Measurements from ENCODE around the gene DDIT4. TPM values are rescaled to one million over a fixed set of nuclear protein-coding genes. Genes with fewer than 3 reads are reported as not detected.

The DDIT4 gene
- total and polyA plus RNA-seq, 9 of the 15 experiments (the other 6 are each of a cell fraction or from before 2014, with no cell fraction given) = 8.2 to 675 (median 159) TPM

GRCh38 chr10:72316748-72317435 is 43.2 kb downstream of the DDIT4 start (continued):
- TF ChIP-seq, protein P1, sequence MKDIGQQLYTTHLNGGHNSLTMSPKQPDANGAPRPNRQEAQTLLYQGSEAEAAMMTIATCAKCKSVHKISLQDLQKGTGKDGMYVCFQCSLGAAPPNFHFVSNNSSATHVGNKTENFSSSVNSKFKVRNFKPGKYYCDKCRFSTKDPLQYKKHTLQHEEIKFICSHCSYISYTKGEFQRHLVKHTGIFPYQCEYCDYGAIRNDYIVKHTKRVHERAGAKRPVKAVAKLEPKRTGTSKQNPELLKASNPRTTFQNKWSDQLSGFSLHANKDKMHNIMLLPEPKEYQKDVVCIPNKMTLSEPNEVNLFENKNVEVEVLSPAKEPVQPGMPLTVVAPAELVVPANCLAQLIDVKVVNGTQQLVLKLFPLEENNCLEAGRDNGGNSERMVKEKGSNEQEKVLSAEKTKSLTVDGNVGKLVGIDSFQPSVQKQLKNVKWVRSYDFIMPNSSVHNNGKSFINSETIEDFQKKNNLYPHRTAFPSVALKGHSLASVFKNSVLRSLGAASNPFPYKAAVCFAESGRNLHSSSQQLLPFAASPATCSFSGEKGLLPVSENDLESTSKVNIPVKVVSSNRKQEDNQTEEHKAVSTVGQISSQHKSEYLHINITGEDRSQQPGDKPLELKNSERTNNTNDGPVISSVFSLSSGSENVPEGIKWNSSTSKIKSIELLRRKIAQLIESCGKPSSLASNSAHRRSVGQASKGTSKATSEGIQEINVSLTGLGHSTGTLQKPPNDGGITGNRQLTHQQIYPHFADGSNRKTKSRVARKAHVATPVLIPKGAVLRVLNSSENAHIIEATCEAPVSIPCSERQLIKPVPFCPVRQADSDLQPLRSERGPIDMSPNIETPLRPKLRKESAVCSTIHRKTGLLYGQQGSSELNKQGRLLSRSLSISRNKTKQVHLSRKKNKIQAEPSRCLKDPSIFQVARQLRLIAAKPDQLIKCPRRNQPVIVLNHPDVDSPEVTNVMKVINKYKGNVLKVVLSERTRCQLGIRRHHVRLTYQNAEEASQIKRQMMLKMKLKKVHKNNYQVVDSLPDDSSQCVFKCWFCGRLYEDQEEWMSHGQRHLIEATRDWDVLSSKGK (CRISPR knock-in tag; IDR thresholded peaks at IDR 0.05) = no peak
- TF ChIP-seq SMARCB1 (IDR thresholded peaks at IDR 0.05; ENCODE audit: insufficient read length, low read depth) (no peak), E2F5 (CRISPR knock-in tag; IDR thresholded peaks at IDR 0.05) (peak; percentile 78; the same call in 1 of the 2 replicates), WHSC1 (IDR thresholded peaks at IDR 0.05; ENCODE audit: low read length) (peak; percentile 50), NFXL1 (CRISPR knock-in tag; IDR thresholded peaks at IDR 0.05) (no peak), DACH1 (IDR thresholded peaks at IDR 0.05; ENCODE audit: partially characterized antibody) (no peak), ETV1 (tag; conservative IDR thresholded peaks at IDR 0.05; ENCODE audit: low read depth) (peak; percentile 93), ESRRB (CRISPR knock-in tag; IDR thresholded peaks at IDR 0.05; ENCODE audit: borderline replicate concordance) (no peak), ZBTB2 (IDR thresholded peaks at IDR 0.05) (peak; percentile 66; the same call in 1 of the 2 replicates), ZNF717 (CRISPR knock-in tag; IDR thresholded peaks at IDR 0.05) (0 out of 2 replicates have a peak, but pooled peaks have one; percentile 50), HSF4 (CRISPR knock-in tag; IDR thresholded peaks at IDR 0.05; ENCODE audit: borderline replicate concordance) (peak; percentile 73; the same call in 1 of the 2 replicates), ZNF316 (IDR thresholded peaks at IDR 0.05) (peak; percentile 49), HNRNPLL (IDR thresholded peaks at IDR 0.05; ENCODE audit: low read depth, low read length, poor library complexity, severe bottlenecking) (no peak), LARP7 (IDR thresholded peaks at IDR 0.05) (no peak), ZNF311 (CRISPR knock-in tag; IDR thresholded peaks at IDR 0.05) (peak; percentile 78; the same call in 1 of the 2 replicates), ZNF592 (IDR thresholded peaks at IDR 0.05) (peak; percentile 99)
- TF ChIP-seq, protein P2, sequence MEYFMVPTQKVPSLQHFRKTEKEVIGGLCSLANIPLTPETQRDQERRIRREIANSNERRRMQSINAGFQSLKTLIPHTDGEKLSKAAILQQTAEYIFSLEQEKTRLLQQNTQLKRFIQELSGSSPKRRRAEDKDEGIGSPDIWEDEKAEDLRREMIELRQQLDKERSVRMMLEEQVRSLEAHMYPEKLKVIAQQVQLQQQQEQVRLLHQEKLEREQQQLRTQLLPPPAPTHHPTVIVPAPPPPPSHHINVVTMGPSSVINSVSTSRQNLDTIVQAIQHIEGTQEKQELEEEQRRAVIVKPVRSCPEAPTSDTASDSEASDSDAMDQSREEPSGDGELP (CRISPR knock-in tag; IDR thresholded peaks at IDR 0.05; ENCODE audit: borderline replicate concordance) = peak; percentile 71; the same call in 1 of the 2 replicates
